Measurements from ENCODE around the gene TTC34.
A peak's percentile ranks its signal among the peaks of the same experiment; 100 is the strongest.

TTC34 gene

GRCh38 chr1:2837316-2837715 is 35.8 kb upstream of the TTC34 start:
- no peak overlapping the region for H3K4ac ChIP-seq (ENCODE audit: low read depth, low read length)
- H4K12ac ChIP-seq (ENCODE audit: low read depth, low read length) = no peak overlapping the region
- H4K8ac ChIP-seq (ENCODE audit: low read depth, low read length) = no peak overlapping the region
- H2BK5ac ChIP-seq (ENCODE audit: low read depth, low read length, poor library complexity) = no peak overlapping the region
- no peaks in the 10 kb centered on the region for H3K36me3 ChIP-seq (ENCODE audit: control insufficient read depth in 1 of 2, insufficient read depth in 2 of 2, low read length in 2 of 2)
- peaks cover 44% of the 10 kb centered on the region for H3K9me3 ChIP-seq (ENCODE audit: insufficient read depth, low read depth, low read length)
- no peak overlapping the region for H3K4me3 ChIP-seq (ENCODE audit: low read depth, low read length)
- WGBS (ENCODE audit: extremely low coverage, insufficient coverage, insufficient read length) = no CpG with 5 or more reads among the region's 11 CpGs
- H3K27me3 ChIP-seq (ENCODE audit: insufficient read depth, low read length) = no peaks in the 10 kb centered on the region
- no peak overlapping the region for H3K14ac ChIP-seq (ENCODE audit: low read length)
- no peak overlapping the region for H3K9ac ChIP-seq (ENCODE audit: low read length)
- H2AFZ ChIP-seq (ENCODE audit: insufficient read depth, low read length, poor library complexity) = no peak overlapping the region
- H3K79me2 ChIP-seq (ENCODE audit: control insufficient read depth, insufficient read depth, low read length, poor library complexity) = no peaks in the 10 kb centered on the region
- no peak overlapping the region for H3K18ac ChIP-seq (ENCODE audit: low read length)
- no peak for DNase-seq
- no peak overlapping the region for H2AK5ac ChIP-seq (ENCODE audit: low read length)
- no peaks in the 10 kb centered on the region for H3K79me1 ChIP-seq (ENCODE audit: low read length)
- H3K4me2 ChIP-seq (ENCODE audit: low read length) = no peak overlapping the region
- no peak overlapping the region for H3K23ac ChIP-seq (ENCODE audit: low read length)
- no peak overlapping the region for H2BK120ac ChIP-seq (ENCODE audit: insufficient read depth, low read length, poor library complexity)
- no peak overlapping the region for H4K91ac ChIP-seq (ENCODE audit: low read depth, low read length)
- no peaks in the 10 kb centered on the region for H3K4me1 ChIP-seq (ENCODE audit: control insufficient read depth in 1 of 2, insufficient read depth in 2 of 2, low read length in 2 of 2)
- H3K27ac ChIP-seq (ENCODE audit: low read depth, low read length) = no peak overlapping the region
- no peak overlapping the region for H2BK12ac ChIP-seq (ENCODE audit: low read length)

- no peaks in the 10 kb centered on the region for H3K79me1 ChIP-seq (ENCODE audit: low read length)
- no peak overlapping the region for H3K18ac ChIP-seq (ENCODE audit: low read length)
Measured at GRCh38 chr1:2836333-2836970, 35.0 kb upstream of the TTC34 start.

GRCh38 chr1:2835650-2836159 is 34.2 kb upstream of the TTC34 start:
- no peak overlapping the region for H3K18ac ChIP-seq (ENCODE audit: low read length)
- H3K14ac ChIP-seq (ENCODE audit: low read length) = no peak overlapping the region
- no peaks in the 10 kb centered on the region for H3K27me3 ChIP-seq (ENCODE audit: insufficient read depth, low read length)
- H3K4me2 ChIP-seq (ENCODE audit: low read length) = no peak overlapping the region
- no peak overlapping the region for H2AK5ac ChIP-seq (ENCODE audit: low read length)
- no CpG with 5 or more reads among the region's 10 CpGs for WGBS (ENCODE audit: extremely low coverage, insufficient coverage, insufficient read length)
- H4K8ac ChIP-seq (ENCODE audit: low read depth, low read length) = no peak overlapping the region
- no peak overlapping the region for H4K12ac ChIP-seq (ENCODE audit: low read depth, low read length)
- H3K79me2 ChIP-seq (ENCODE audit: control insufficient read depth, insufficient read depth, low read length, poor library complexity) = no peaks in the 10 kb centered on the region
- no peaks in the 10 kb centered on the region for H3K4me1 ChIP-seq (ENCODE audit: control insufficient read depth in 1 of 2, insufficient read depth in 2 of 2, low read length in 2 of 2)
- H3K36me3 ChIP-seq (ENCODE audit: control insufficient read depth in 1 of 2, insufficient read depth in 2 of 2, low read length in 2 of 2) = no peaks in the 10 kb centered on the region
- DNase-seq = no peak
- no peak overlapping the region for H3K9ac ChIP-seq (ENCODE audit: low read length)
- H3K27ac ChIP-seq (ENCODE audit: low read depth, low read length) = no peak overlapping the region
- H3K79me1 ChIP-seq (ENCODE audit: low read length) = no peaks in the 10 kb centered on the region
- H3K9me3 ChIP-seq (ENCODE audit: insufficient read depth, low read depth, low read length) = peaks cover 59% of the 10 kb centered on the region
- H3K4ac ChIP-seq (ENCODE audit: low read depth, low read length) = no peak overlapping the region
- H2AFZ ChIP-seq (ENCODE audit: insufficient read depth, low read length, poor library complexity) = no peak overlapping the region
- no peak overlapping the region for H2BK120ac ChIP-seq (ENCODE audit: insufficient read depth, low read length, poor library complexity)
- no peak overlapping the region for H3K23ac ChIP-seq (ENCODE audit: low read length)
- H2BK5ac ChIP-seq (ENCODE audit: low read depth, low read length, poor library complexity) = no peak overlapping the region
- no peak overlapping the region for H4K91ac ChIP-seq (ENCODE audit: low read depth, low read length)
- no peak overlapping the region for H3K4me3 ChIP-seq (ENCODE audit: low read depth, low read length)
- no peak overlapping the region for H2BK12ac ChIP-seq (ENCODE audit: low read length)

More at GRCh38 chr1:2836333-2836970, 35.0 kb upstream of the TTC34 start:
- Histone ChIP-seq H3K4me3 (ENCODE audit: low read depth, low read length) (peak overlapping the region; percentile 50), H3K9ac (ENCODE audit: low read length) (no peak overlapping the region), H2BK12ac (ENCODE audit: low read length) (no peak overlapping the region), H3K4ac (ENCODE audit: low read depth, low read length) (no peak overlapping the region), H3K27me3 (ENCODE audit: insufficient read depth, low read length) (no peaks in the 10 kb centered on the region), H2AFZ (ENCODE audit: insufficient read depth, low read length, poor library complexity) (no peak overlapping the region), H3K27ac (ENCODE audit: low read depth, low read length) (no peak overlapping the region), H3K4me1 (ENCODE audit: control insufficient read depth in 1 of 2, insufficient read depth in 2 of 2, low read length in 2 of 2) (no peaks in the 10 kb centered on the region), H2AK5ac (ENCODE audit: low read length) (no peak overlapping the region), H4K91ac (ENCODE audit: low read depth, low read length) (no peak overlapping the region), H3K14ac (ENCODE audit: low read length) (no peak overlapping the region), H4K12ac (ENCODE audit: low read depth, low read length) (no peak overlapping the region), H3K23ac (ENCODE audit: low read length) (no peak overlapping the region), H3K79me2 (ENCODE audit: control insufficient read depth, insufficient read depth, low read length, poor library complexity) (no peaks in the 10 kb centered on the region), H3K9me3 (ENCODE audit: insufficient read depth, low read depth, low read length) (peaks cover 53% of the 10 kb centered on the region), H2BK120ac (ENCODE audit: insufficient read depth, low read length, poor library complexity) (no peak overlapping the region), H4K8ac (ENCODE audit: low read depth, low read length) (no peak overlapping the region), H3K36me3 (ENCODE audit: control insufficient read depth in 1 of 2, insufficient read depth in 2 of 2, low read length in 2 of 2) (no peaks in the 10 kb centered on the region), H3K4me2 (ENCODE audit: low read length) (no peak overlapping the region), H2BK5ac (ENCODE audit: low read depth, low read length, poor library complexity) (no peak overlapping the region)
- no CpG with 5 or more reads among the region's 20 CpGs for WGBS (ENCODE audit: extremely low coverage, insufficient coverage, insufficient read length)
- no peak for DNase-seq

- Histone ChIP-seq H3K36me3 (ENCODE audit: control insufficient read depth in 1 of 2, insufficient read depth in 2 of 2, low read length in 2 of 2) (no peaks in the 10 kb centered on the region), H3K23ac (ENCODE audit: low read length) (no peak overlapping the region), H3K9ac (ENCODE audit: low read length) (no peak overlapping the region), H4K8ac (ENCODE audit: low read depth, low read length) (no peak overlapping the region), H3K27me3 (ENCODE audit: insufficient read depth, low read length) (no peaks in the 10 kb centered on the region), H2BK120ac (ENCODE audit: insufficient read depth, low read length, poor library complexity) (no peak overlapping the region), H3K79me2 (ENCODE audit: control insufficient read depth, insufficient read depth, low read length, poor library complexity) (no peaks in the 10 kb centered on the region), H4K91ac (ENCODE audit: low read depth, low read length) (no peak overlapping the region), H3K27ac (ENCODE audit: low read depth, low read length) (no peak overlapping the region), H2BK12ac (ENCODE audit: low read length) (no peak overlapping the region), H3K4me1 (ENCODE audit: control insufficient read depth in 1 of 2, insufficient read depth in 2 of 2, low read length in 2 of 2) (no peaks in the 10 kb centered on the region), H4K12ac (ENCODE audit: low read depth, low read length) (no peak overlapping the region), H2BK5ac (ENCODE audit: low read depth, low read length, poor library complexity) (no peak overlapping the region), H3K4ac (ENCODE audit: low read depth, low read length) (no peak overlapping the region), H3K9me3 (ENCODE audit: insufficient read depth, low read depth, low read length) (peaks cover 63% of the 10 kb centered on the region), H2AFZ (ENCODE audit: insufficient read depth, low read length, poor library complexity) (no peak overlapping the region), H3K79me1 (ENCODE audit: low read length) (no peaks in the 10 kb centered on the region), H3K4me3 (ENCODE audit: low read depth, low read length) (no peak overlapping the region), H3K4me2 (ENCODE audit: low read length) (no peak overlapping the region), H2AK5ac (ENCODE audit: low read length) (no peak overlapping the region), H3K18ac (ENCODE audit: low read length) (no peak overlapping the region), H3K14ac (ENCODE audit: low read length) (no peak overlapping the region)
- no peak for DNase-seq
- WGBS (ENCODE audit: extremely low coverage, insufficient coverage, insufficient read length) = no CpG with 5 or more reads among the region's 27 CpGs
Measured at GRCh38 chr1:2834741-2835564, 33.5 kb upstream of the TTC34 start.
